SK-N-SH (cell line): ENCODE measurements around the gene ME3. TPM values are rescaled to one million over a fixed set of nuclear protein-coding genes. Genes with fewer than 3 reads are reported as not detected.

Source experiments
- CTCF ChIA-PET: fragments of 300-600, 350-600 bp; formaldehyde crosslinking; extraction: SDS; loops from one replicate; lab custom pipeline; 2021; lab: Yijun Ruan, JAX
- POLR2A ChIA-PET: fragments of 350-600 bp; sonication (Branson Sonifier 250); formaldehyde crosslinking; extraction: SDS; loops from one replicate; lab custom pipeline; 2020; ENCODE audit warnings: antibody characterized with exemption, inconsistent platforms; lab: Yijun Ruan, JAX
- DNase-seq: peaks from one replicate; pipeline ENCODE4 v3.0.0; 2012
- H2AFZ ChIP-seq: fragments of 200-600 bp; sonication (generic); 2 replicates; pipeline ENCODE4 v1.8.1; 2016; ENCODE audit warnings: antibody characterized with exemption, mild to moderate bottlenecking, low read depth
- H3F3A ChIP-seq: fragments of 200-600 bp; sonication (generic); replicated peaks from 2 replicates; pipeline ENCODE3; 2016; ENCODE audit warnings: antibody characterized with exemption, mild to moderate bottlenecking; ENCODE audit not compliant: insufficient read depth
- H3K27ac ChIP-seq, 2 experiments: fragments of 200-500 bp in 1 of 2; fragments of 200-600 bp in 1 of 2; sonication (Bioruptor generic) in 1 of 2; sonication (generic), shearing (Covaris generic) in 1 of 2; 2 replicates each; pipeline versions ENCODE4 v1.5.1 to v1.6.1; 2014 to 2016; ENCODE audit warnings: low read depth in 2 of 2, inconsistent platforms in 1 of 2, low read length in 1 of 2, mild to moderate bottlenecking in 1 of 2, mixed read lengths in 1 of 2
- H3K27me3 ChIP-seq: fragments of 200-600 bp; sonication (generic), shearing (Covaris generic); 2 replicates; pipeline ENCODE4 v1.6.1; 2016; ENCODE audit warnings: mixed run types; ENCODE audit not compliant: insufficient read depth
- H3K36me3 ChIP-seq, 2 experiments: fragments of 200-500 bp in 1 of 2; fragments of 200-600 bp in 1 of 2; sonication (Bioruptor generic) in 1 of 2; sonication (generic) in 1 of 2; replicated peaks in 1 of 2; 2 replicates each; pipeline versions ENCODE3 to v1.5.1; 2014 to 2016; ENCODE audit warnings: low read length in 1 of 2, mild to moderate bottlenecking in 1 of 2; ENCODE audit not compliant: insufficient read depth in 2 of 2, control insufficient read depth in 1 of 2
- H3K4me1 ChIP-seq, 2 experiments: fragments of 200-500 bp in 1 of 2; fragments of 200-600 bp in 1 of 2; sonication (Bioruptor generic) in 1 of 2; sonication (generic), shearing (Covaris generic) in 1 of 2; 2 replicates each; pipeline versions ENCODE4 v1.5.1 to v1.6.1; 2014 to 2016; ENCODE audit warnings: low read depth in 1 of 2, low read length in 1 of 2, mixed run types in 1 of 2; ENCODE audit not compliant: insufficient read depth in 2 of 2, control insufficient read depth in 1 of 2
- H3K4me2 ChIP-seq: fragments of 200-600 bp; sonication (generic), shearing (Covaris generic); 2 replicates; pipeline ENCODE4 v1.6.1; 2017; ENCODE audit warnings: mixed run types
- H3K4me3 ChIP-seq, 2 experiments: fragments of 200-500 bp in 1 of 2; fragments of 200-600 bp in 1 of 2; sonication (Bioruptor generic) in 1 of 2; sonication (generic), shearing (Covaris generic) in 1 of 2; 2 replicates each; pipeline versions ENCODE4 v1.5.1 to v1.8.1; 2014 to 2016; ENCODE audit warnings: low read depth in 2 of 2, inconsistent platforms in 1 of 2, low read length in 1 of 2, mild to moderate bottlenecking in 1 of 2, mixed read lengths in 1 of 2, moderate library complexity in 1 of 2
- H3K79me2 ChIP-seq: fragments of 200-600 bp; sonication (generic); 2 replicates; pipeline ENCODE4 v1.8.1; 2017; ENCODE audit warnings: mild to moderate bottlenecking; ENCODE audit not compliant: insufficient read depth
- H3K9ac ChIP-seq: fragments of 200-600 bp; sonication (generic); 2 replicates; pipeline ENCODE4 v1.6.1; 2017; ENCODE audit warnings: mixed run types
- H3K9me2 ChIP-seq: fragments of 200-600 bp; sonication (generic); 2 replicates; pipeline ENCODE4 v1.6.1; 2017; ENCODE audit warnings: mixed run types
- H3K9me3 ChIP-seq: fragments of 200-600 bp; sonication (generic); 2 replicates; pipeline ENCODE4 v1.6.1; 2017; ENCODE audit warnings: mixed run types, mild to moderate bottlenecking, moderate library complexity
- H4K20me1 ChIP-seq: fragments of 200-600 bp; sonication (generic); 2 replicates; pipeline ENCODE4 v1.6.1; 2017; ENCODE audit warnings: mild to moderate bottlenecking, mixed run types; ENCODE audit not compliant: insufficient read depth
- CTCF ChIP-seq: fragments of 200-600 bp; sonication (generic); IDR thresholded peaks from 2 replicates; pipeline ENCODE4 v1.6.1; 2017; ENCODE audit warnings: antibody characterized with exemption, mild to moderate bottlenecking, moderate library complexity
- ELF1 ChIP-seq: IDR thresholded peaks from 2 replicates; pipeline ENCODE4 v1.4.0; 2012
- EP300 ChIP-seq, 2 experiments: IDR thresholded peaks; 2 replicates each; pipeline versions ENCODE4 v1.4.0 to v1.6.1; 2012; ENCODE audit warnings: borderline replicate concordance in 1 of 2, low read depth in 1 of 2, low read length in 1 of 2
- FOSL2 ChIP-seq: IDR thresholded peaks from 2 replicates; pipeline ENCODE4 v1.4.0; 2012; ENCODE audit warnings: low read depth, mild to moderate bottlenecking, moderate library complexity, borderline replicate concordance
- FOXM1 ChIP-seq: IDR thresholded peaks from 2 replicates; pipeline ENCODE4 v1.4.0; 2012; ENCODE audit warnings: low read depth, mild to moderate bottlenecking
- GABPA ChIP-seq: IDR thresholded peaks from 2 replicates; pipeline ENCODE4 v1.4.0; 2012; ENCODE audit warnings: low read depth, mild to moderate bottlenecking
- GATA2 ChIP-seq: sonication (generic); formaldehyde crosslinking; IDR thresholded peaks from 2 replicates; pipeline ENCODE4 v1.5.0; 2020; ENCODE audit warnings: mild to moderate bottlenecking, missing genetic modification reagents
- JUND ChIP-seq: IDR thresholded peaks from 2 replicates; pipeline ENCODE4 v1.4.0; 2012
- MXI1 ChIP-seq: IDR thresholded peaks from 2 replicates; pipeline ENCODE4 v1.6.1; 2012; ENCODE audit warnings: mild to moderate bottlenecking, low read depth, low read length, improper control_type of control experiment
- NFIC ChIP-seq: IDR thresholded peaks from 2 replicates; pipeline ENCODE4 v1.4.0; 2012; ENCODE audit warnings: borderline replicate concordance
- POLR2AphosphoS5 ChIP-seq: IDR thresholded peaks from 2 replicates; pipeline ENCODE4 v1.6.1; 2012; ENCODE audit warnings: low read depth, low read length
- RAD21 ChIP-seq: IDR thresholded peaks from 2 replicates; pipeline ENCODE4 v1.6.1; 2012; ENCODE audit warnings: mild to moderate bottlenecking, low read length
- RCOR1 ChIP-seq: fragments of 150-350 bp; IDR thresholded peaks from 2 replicates; pipeline ENCODE4 v1.6.1; 2017; ENCODE audit warnings: antibody characterized with exemption, low read length
- SIN3A ChIP-seq: IDR thresholded peaks from 2 replicates; pipeline ENCODE4 v1.6.1; 2012; ENCODE audit warnings: low read depth, mild to moderate bottlenecking, low read length, moderate library complexity, borderline replicate concordance
- TAF1 ChIP-seq: IDR thresholded peaks from 2 replicates; pipeline ENCODE4 v1.6.1; 2012; ENCODE audit warnings: low read depth, mild to moderate bottlenecking, low read length, moderate library complexity, borderline replicate concordance
- USF2 ChIP-seq: fragments of 150-350 bp; IDR thresholded peaks from 2 replicates; pipeline ENCODE4 v1.6.1; 2017; ENCODE audit warnings: antibody characterized with exemption, low read length, low read depth, borderline replicate concordance
- YY1 ChIP-seq: IDR thresholded peaks from 2 replicates; pipeline ENCODE4 v1.4.0; 2012; ENCODE audit warnings: low read depth, mild to moderate bottlenecking
- ZBTB33 ChIP-seq: IDR thresholded peaks from 2 replicates; pipeline ENCODE4 v1.4.0; 2012; ENCODE audit warnings: low read depth, borderline replicate concordance
- WGBS: methylation state at CpG from one replicate; pipeline ENCODE4 v1.1.6; 2017; ENCODE audit warnings: low lambda C conversion rate; 5-methylcytosine and 5-hydroxymethylcytosine counted together
- polyA plus RNA-seq, 3 experiments: library from polyadenylated mRNA; depleted of rRNA; stranded (reverse); fragments of >200 nt; gene quantifications; 2 replicates each; pipeline ENCODE4 v1.2.3, GENCODE V29; 2012
- TF ChIP-seq, protein P1 (sequence below): fragments of 150-350 bp; IDR thresholded peaks from 2 replicates; pipeline ENCODE4 v1.6.1; 2016; ENCODE audit warnings: mild to moderate bottlenecking, low read depth, low read length
- TF ChIP-seq, protein P2 (sequence below): IDR thresholded peaks from 2 replicates; pipeline ENCODE4 v1.4.0; 2012; ENCODE audit warnings: low read depth

Gene ME3
- polyA plus RNA-seq, 1 of the 3 experiments (the other 2 are of a cell fraction): 22.0 TPM

GRCh38 chr11:86550757-86551156 lies 121.7 kb downstream of the ME3 start (continued):
- TF ChIP-seq ZBTB33: no peak

DNA sequence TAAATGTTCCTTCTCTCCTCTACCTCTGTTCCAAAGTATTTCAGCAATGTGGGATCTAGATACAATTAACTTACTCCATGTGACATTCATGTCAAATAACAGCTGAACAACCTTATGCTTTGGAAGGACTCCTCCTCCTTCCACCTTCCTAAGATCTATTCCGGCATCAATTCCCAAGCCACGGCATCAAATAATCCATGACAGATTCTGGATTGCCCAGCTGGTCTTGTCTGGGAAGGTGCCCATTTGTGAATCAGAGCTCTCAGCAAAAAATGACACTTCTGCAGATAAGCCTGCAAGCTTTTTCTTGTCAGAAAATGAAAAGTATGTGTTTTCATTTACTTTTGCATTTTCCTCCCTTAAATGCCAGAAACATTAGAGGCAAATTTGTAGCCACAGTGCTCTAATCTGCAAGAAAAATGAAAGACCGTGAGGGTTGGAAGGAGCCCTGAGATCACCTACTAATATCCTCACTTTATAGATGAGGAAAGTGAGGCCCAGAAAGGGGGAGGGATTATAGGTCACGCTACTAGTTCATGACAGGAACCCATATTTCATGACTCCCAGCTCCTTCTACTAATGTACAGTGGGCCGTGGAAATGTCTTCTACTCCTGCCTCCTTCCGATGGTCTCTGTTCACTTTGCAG lies 124.0 kb downstream of the ME3 start:
- 69% methylated on average over 6 of the region's 6 CpGs for WGBS
- no peak for DNase-seq
- Histone ChIP-seq H3K9me3 (no peaks in the 10 kb centered on the region), H2AFZ (no peak overlapping the region), H3K9me2 (no peaks in the 10 kb centered on the region), H3K36me3 (peaks cover 0 to 5% of the 10 kb centered on the region in 2 experiments), H3F3A (peaks cover 25% of the 10 kb centered on the region), H3K27ac (peak overlapping the region; percentile 59 to 70), H3K4me2 (peak overlapping the region; percentile 24; the same call in 1 of the 2 replicates), H3K9ac (no peak overlapping the region), H3K79me2 (no peaks in the 10 kb centered on the region), H4K20me1 (no peaks in the 10 kb centered on the region), H3K4me1 (peaks cover 6 to 24% of the 10 kb centered on the region in 2 experiments), H3K4me3 (no peak overlapping the region), H3K27me3 (no peaks in the 10 kb centered on the region)
- ChIA-PET POLR2A (no interaction called here), CTCF (interaction anchor here (0.9 to 2.0 kb wide), 2 partner anchors 60 to 92 kb away, joined by 4 to 11 read pairs; no protein-coding TSS in a partner anchor)
- no peak for TF ChIP-seq CTCF
- TF ChIP-seq FOXM1: no peak
- TF ChIP-seq NFIC: peak; percentile 66; the same call in 1 of the 2 replicates
- TF ChIP-seq USF2: no peak
- no peak for TF ChIP-seq ZBTB33
- no peak for TF ChIP-seq GATA2 (CRISPR knock-in tag)
- TF ChIP-seq ELF1: no peak
- TF ChIP-seq GABPA: no peak
- peak; percentile 41 for TF ChIP-seq JUND
- no peak for TF ChIP-seq POLR2AphosphoS5
- no peak for TF ChIP-seq MXI1
- TF ChIP-seq TAF1: no peak
- TF ChIP-seq RCOR1: no peak
- no peak for TF ChIP-seq YY1
- no peak for TF ChIP-seq RAD21
- TF ChIP-seq, protein P1, sequence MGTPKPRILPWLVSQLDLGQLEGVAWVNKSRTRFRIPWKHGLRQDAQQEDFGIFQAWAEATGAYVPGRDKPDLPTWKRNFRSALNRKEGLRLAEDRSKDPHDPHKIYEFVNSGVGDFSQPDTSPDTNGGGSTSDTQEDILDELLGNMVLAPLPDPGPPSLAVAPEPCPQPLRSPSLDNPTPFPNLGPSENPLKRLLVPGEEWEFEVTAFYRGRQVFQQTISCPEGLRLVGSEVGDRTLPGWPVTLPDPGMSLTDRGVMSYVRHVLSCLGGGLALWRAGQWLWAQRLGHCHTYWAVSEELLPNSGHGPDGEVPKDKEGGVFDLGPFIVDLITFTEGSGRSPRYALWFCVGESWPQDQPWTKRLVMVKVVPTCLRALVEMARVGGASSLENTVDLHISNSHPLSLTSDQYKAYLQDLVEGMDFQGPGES: no peak
- peak; percentile 39; the same call in 1 of the 2 replicates for TF ChIP-seq FOSL2
- TF ChIP-seq, protein P2, sequence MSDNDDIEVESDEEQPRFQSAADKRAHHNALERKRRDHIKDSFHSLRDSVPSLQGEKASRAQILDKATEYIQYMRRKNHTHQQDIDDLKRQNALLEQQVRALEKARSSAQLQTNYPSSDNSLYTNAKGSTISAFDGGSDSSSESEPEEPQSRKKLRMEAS: no peak
- no peak for TF ChIP-seq SIN3A
- peak in 1 of 2 experiments; percentile 42; a peak in 1 of 4 replicates for TF ChIP-seq EP300 (IDR thresholded peaks at IDR 0.05; ENCODE audit: borderline replicate concordance in 1 of 2, low read depth in 1 of 2, low read length in 1 of 2)
